Umbilical cord (tissue), 2 donors: ENCODE data around the gene GOSR2. TPM values are rescaled to one million over a fixed set of nuclear protein-coding genes. Genes with fewer than 3 reads are reported as not detected.
"Not testable (repeated sequence)": the region's sequence is repeated elsewhere in the genome, so short reads cannot be mapped to it uniquely, and the experiment has no call there.

Experiments used
- DNase-seq: peaks from one replicate; pipeline ENCODE4 v3.0.0-alpha.2; 2015; ENCODE audit warnings: low spot score
- total RNA-seq: library from RNA; depleted of rRNA; stranded (reverse); fragments of >200 nt; gene quantifications from one replicate; pipeline ENCODE4 v1.2.3, GENCODE V29; 2014; ENCODE audit warnings: low replicate concordance; ENCODE audit not compliant: insufficient read depth

Gene GOSR2
- total RNA-seq, 1 donor from 2014 or later, result 60.7 TPM

DNA sequence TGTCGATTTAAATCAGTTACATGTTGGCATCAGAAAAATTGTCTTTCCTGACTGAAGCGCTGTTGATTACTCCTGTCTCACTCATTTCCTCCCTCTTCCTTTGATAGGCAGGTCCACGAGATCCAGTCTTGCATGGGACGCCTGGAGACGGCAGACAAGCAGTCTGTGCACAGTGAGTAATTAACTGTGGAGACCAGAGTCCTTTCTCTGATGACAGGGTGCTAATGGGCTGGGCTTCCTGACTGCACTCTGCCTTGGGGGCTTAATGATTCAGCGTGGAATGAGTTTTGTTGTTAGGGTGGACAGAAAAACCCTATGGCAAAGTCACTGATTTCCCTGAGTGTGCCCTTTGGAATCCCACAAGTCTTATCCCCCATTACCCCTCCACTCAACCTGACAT is 6.5 kb downstream of the GOSR2 start:
- no peak for DNase-seq

DNA sequence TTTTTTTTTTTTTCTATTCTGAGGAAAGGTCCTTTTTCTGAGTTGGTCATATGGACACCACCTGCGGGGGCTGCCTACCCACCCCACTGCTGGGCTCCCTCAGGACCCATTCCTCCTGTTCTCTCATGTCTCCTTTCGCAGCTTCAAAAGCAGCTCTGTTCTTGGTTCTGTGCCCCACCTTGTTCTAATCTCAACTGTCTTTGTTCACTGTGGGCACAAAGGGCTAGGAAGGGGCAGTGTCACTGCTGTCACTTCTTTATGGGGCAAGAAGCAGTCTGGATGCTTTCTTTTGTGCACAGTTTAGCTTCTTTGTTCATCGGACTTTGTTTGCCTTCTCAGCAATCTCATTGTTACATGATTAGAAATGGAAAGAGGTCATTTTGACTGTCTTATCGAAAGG is 7.1 kb downstream of the GOSR2 start:
- DNase-seq, result no peak

DNA sequence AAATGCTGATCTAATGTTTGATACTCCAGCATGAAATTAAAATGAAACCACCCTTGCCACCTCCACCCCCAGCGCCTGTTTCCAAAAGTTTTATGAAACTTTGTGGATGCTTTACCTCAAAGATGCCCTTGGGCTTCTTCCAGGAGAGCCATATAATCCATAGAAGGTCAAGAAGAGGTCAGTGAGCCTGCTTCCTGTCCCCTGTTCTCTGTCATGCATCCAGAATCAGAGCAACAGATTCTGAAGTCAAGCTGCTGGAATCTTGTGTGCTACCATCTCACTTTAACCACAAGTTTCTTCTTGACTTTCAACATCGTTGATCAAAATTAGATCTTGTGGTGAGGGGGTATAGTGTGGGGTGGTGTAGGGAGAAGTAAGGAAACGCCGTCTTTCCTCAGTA is 8.6 kb downstream of the GOSR2 start:
- DNase-seq, result no peak

DNA sequence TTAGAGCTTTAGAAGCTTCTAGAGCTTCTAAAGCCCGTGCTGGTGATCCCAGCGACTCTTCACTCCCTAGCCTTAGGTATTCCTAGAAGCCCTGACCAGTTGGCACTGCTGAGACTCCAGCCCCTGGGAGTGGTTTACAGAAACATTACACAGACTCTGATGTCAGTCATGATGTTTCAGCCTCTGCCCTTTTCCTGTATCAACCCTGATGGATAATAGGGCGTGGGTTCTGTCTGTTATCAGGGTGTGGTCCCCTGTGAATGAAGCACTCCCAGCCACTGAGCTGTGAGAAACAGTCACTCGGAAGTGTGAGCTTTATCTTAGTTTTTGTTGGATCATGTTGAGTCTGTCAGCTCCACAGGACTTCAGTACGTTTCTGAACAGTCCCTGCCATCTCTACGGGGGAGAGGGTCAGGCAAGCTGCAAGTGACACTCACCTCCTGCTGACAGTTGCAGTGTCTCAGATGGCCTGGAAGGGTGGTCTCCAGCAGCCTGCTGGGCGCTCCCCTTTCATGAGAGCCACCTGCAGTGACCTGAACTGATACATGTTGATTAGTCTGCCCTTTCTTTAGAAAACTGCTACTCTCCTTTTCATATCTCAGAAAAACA is 12.8 kb downstream of the GOSR2 start:
- peak; percentile 47 for DNase-seq

DNA sequence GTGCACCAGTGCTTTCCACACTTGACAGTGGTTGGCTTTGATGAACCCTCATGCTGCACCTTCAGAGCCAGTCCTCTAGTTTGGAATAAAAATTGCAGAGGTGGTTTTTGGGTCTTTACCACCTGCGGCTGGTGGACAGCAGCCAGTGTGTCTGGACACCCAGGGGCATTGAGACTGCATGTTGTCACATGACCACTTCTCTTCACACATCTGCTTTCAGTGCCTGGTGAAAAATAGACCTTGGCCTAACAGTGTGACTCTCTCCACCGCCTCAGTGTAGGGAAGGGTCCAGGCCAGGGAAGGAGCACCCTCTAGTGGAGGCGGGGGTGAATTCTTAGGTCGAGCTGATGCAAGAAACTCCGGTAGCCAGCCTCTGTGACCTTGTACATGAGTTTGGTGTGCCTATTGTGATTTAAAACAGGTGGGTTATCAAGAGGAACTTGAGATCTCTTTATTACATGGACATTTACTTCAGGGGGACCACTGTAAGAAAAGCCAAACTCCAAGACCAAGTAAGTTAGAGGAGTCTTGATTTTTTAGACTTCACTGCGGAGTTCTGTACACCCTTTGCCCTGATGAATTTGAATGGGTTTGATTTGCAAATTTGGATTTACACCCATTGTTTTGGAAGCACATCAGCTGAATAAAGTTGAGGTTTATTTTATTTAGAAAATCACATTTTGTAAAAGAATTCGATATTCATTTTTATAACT is 17.9 kb downstream of the GOSR2 start:
- peak; percentile 81 for DNase-seq

DNA sequence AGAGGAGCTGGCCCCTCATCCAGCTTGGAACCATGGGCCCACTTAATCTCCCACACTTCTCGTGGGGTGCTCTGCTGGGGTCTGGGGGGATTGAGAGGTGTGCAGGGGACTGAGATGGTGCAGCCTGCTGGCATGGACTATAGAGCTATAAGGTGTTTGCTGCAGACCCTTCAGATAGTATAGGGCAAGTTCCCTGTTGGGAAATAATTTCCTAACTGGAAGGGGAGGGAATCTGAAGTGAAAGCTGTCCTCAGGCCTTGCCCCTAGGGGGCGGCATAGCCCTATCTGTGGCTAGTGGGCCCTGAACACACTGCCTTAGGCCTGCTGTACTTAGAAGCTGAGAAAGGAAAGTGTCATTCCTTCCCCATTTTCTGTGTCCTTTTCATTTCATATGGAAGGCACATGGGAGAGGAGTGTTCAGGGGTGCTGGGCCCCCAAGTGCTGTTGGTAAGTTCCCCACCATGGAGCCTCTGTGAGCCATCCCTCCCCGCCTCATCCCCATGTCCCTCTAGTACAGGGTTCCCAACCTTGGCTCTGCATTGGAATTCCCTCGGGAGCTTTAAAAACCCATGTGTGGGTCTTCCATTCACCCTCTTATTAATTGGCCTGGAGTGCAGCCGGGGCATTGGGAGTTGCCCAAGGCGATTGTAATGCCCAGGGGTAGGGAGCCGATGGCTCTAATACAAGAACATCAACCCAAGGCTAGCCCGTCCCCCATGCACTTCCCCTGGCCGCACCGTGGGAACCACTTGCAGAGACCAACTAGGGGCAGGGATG is 19.7 kb downstream of the GOSR2 start:
- DNase-seq, result peak; percentile 54

DNA sequence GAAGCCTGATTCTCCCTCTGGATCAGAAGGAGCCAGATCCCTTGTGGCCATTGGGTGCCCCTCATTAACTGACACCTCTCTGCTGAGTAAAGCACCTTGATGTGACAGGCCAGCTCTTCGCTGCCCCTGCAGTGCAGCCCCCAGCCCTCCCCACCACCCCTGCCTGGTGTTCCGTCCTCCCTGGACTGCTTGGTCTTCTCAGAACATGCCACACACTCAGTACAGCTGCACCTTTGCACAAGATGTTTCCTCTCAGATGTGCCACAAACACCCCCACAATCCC is 20.2 kb downstream of the GOSR2 start:
- no peak for DNase-seq

DNA sequence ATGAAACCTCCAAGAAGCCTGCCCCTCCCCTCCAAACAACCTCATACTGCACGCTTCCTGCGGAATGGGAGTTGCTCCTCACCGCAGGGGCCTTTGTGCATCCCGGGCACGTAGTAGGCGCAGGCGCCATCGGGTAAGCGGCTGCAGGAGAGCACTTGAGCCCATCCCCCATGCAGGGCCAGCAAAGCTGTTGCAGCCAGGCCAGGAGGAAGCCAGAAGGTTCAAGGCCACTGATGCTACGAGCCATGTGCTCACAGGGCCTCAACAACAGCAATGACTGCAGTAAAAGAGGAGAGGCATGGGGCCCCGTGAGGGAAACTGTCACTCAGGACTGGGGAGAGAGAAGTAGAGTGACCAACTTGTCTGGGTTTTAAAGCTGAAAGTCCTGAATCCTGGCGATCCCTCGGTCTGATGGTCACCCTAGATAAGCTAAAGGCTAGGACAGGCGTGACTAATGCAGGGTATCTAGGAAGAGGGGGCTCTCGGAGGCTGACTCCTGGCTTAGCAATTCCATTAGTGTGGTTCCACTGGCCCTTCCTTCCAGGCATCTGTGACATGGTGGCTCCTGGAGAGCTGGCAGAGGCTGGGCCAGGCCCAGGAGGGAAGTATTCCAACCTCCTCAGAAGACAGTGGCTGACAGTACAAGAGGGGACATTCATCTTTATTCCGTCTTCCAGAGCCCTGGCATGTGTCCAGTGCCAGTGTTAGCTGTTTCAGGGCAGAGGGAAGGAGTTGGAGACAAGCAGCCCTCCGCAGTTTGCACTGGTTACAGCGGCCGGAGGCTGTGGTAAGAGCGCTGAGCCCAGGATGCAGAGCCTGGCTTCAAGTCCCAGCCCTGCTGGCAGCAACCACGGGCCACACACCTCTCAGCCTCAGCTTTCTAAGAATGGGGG is 20.8 kb downstream of the GOSR2 start:
- DNase-seq, result peak; percentile 31

DNA sequence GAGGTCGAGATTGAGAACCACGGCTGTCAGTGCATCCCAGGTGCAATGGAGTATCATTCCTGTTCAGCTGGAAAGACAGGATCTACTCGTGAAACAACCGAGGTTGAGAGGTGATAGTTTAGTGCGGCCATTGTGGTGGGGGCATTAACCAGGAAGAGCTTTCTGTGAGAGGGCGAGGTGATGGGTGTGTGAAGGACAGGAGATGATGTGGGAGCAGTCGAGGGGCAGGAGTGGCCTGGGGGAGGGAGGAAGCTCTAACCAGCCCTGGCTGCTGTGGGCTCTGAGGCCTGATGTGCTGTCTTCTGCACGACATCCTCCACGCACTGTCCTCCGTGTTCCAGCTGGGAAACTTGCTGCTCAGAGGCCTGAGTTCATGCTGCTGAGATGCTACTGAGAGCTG is 22.0 kb downstream of the GOSR2 start:
- peak; percentile 17 for DNase-seq

DNA sequence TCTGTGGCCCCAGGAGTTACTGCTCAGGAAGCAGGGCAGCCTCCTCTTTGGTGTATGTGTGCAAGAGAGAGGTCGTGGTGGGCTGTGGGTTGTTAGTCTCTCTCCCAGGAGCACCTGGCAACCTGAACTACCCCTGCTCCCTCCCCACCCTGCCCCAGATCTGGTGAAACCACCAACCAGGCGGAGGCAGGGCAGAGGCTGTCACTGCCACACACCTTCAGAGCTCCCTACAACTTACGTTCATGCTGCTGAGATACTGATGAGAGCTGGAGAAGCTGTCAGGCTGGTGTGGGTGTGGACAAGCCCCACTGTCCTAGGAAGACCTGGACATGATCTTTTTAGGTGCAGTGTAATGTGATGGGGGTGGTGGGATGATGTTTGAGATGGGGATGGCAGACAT is 24.3 kb downstream of the GOSR2 start:
- DNase-seq, result no peak

DNA sequence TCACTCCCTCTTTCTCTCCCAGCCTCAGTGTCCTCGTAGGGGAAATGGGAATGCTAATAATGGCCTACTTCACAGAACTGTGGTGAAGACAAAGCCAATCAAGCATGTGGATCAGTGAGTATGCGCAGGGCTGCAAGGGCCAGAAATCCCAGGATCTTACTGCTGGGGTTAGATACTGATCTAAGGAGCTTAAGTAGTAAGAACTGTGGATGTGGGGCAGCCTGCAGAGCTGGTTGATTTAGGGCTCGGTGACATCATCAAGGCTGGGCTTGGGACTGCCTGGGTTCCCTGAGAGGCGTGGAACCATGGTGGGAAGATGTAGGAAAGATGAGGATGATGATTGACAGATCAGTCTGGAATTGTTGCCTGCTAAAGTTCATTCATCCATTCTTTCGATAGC is 25.6 kb downstream of the GOSR2 start:
- no peak for DNase-seq

DNA sequence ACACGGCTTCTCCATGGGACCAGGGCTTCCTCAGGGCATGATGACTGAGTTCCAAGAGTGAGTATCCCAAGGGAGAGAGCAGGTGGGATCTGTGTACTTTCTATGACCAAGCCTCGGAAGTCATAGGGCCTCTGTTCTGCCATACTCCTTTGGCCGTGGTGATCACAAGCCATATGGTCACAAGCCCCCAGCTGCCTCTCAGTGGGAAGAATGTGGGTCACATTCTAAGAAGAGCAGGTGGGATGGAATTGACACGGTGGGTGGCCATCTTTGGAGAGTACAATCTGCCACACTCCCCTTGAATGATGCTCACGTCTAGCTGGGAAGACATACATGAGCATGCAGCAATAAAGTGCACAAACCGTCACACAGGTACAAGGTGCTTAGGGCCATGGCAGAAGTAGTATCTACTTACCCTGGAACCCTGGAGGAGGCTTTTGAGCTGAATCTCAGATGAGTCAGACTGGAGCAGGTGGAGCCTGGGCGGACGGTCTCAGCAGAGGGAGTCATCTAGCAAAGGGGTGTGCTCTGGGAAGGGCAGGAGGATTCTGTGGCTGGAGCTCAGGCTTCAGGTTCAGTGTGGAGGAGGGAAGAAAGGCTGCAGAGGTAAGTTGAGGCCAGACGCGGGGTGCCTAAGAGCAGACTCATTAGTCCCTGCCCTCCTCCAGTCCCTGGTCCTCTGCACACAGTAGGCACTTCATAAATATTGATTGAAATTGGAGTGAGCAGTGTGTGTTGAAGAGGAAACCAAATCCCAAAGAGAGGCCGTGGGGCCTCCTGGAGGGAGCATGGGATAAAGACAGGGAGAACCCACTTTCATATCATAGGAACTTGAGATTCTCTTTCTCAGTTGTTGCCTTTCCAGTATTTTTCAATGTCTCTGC is 26.6 kb downstream of the GOSR2 start:
- no peak for DNase-seq

DNA sequence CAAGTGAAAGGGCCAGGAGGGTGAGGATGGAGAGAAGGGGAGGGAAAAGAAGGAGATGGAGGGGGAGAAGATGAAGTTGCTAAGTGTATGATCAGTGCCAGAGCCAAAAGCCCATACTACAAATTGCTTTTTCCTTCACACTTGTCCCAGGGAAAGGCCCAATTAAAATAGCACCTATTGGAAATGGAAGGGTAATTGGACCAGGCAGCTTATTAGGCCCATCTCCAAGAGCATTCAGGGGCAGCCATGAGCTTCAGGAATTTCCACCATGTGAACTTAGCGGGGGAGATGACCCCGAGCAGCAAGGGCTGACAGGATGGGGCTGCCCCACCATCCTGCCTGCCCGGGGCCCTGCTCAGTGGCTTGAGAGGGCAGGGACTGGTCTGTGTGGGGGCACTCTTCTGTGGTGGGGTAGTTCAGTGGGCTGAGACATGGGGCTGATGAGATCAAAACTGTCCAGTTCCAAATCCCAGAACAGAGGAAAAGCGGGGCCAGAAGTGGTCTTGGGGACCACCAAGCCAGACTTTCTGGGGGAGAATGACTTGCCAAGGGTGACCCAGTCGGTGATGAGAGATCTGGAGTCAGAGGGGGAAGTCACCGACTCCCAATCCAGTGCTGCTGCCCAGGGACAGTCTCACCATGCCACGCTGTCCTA is 27.5 kb downstream of the GOSR2 start:
- no peak for DNase-seq

DNA sequence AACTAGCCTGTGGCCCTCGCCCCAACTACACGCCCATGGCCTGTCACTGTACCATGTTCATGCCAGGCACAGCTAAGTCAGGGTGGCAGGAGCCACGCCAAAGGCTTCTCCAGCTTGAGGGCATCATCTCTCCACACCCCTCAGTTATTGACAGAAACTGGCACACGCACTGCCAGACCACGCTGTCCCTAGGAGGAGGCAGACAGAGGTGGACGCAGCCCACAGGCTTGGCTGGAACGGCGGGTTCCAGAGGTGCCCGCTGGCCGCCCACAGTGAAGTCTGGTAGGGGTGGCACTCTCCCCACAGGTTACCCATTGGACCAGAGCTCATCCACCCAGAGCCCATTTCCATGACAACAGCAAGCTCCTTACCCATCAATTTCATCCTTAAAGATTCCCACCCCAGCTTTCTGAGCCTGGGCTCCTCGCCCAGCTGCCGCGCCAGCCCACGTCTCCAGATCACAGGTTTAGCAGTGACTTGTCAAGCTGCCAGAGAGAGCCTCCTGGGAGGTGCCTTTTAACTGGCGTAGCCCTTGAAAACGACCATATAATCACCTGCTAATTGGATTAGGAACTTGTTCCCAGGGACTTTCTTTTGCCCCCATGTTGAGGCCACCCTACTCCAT is 28.1 kb downstream of the GOSR2 start:
- DNase-seq, result no peak

DNA sequence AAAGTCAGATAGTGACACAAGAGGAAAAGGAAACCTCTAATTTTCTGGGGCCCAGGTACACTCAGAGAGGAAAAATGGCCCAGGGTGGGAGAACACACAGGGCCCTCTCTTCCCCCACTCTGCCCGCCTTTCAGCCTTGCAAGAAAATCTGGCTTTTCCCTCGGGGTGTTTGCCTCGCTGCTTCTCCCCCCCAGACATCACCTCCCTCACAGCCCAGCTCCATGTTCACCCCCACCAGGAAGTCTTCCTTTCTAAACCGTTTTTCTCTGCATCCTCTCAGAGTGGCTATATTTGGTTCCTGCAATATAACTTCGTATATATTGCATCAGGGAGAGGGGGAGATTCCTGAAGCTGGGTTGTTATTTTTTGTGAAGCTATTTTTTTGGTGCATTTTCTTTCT is 28.7 kb downstream of the GOSR2 start:
- no peak for DNase-seq

DNA sequence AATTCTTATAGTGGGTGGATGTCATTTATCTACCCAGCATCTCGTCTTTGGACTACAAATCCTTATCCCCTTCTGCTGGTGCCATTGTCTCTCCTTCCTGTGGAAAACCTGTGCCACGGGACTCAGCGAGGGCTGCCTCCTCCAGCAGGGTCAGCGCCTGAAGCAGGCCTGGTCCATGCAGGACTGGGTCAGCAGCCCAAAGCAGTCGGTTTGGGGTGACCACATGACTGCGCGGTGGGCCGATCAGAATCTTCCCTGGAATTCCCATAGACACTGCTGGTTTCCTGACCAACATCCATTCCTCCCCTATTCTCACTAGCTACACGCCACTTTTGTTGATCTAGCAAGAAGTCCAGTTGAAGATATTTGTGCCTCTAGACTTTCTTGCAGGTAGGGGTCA is 29.2 kb downstream of the GOSR2 start:
- DNase-seq, result no peak

DNA sequence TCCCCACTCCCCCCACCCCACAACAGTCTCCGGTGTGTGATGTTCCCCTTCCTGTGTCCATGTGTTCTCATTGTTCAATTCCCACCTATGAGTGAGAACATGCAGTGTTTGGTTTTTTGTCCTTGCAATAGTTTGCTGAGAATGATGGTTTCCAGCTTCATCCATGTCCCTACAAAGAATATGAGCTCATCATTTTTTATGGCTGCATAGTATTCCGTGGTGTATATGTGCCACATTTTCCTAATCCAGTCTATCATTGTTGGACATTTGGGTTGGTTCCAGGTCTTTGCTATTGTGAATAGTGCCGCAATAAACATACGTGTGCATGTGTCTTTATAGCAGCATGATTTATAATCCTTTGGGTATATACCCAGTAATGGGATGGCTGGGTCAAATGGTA is 30.2 kb downstream of the GOSR2 start:
- DNase-seq, result not testable (repeated sequence)

DNA sequence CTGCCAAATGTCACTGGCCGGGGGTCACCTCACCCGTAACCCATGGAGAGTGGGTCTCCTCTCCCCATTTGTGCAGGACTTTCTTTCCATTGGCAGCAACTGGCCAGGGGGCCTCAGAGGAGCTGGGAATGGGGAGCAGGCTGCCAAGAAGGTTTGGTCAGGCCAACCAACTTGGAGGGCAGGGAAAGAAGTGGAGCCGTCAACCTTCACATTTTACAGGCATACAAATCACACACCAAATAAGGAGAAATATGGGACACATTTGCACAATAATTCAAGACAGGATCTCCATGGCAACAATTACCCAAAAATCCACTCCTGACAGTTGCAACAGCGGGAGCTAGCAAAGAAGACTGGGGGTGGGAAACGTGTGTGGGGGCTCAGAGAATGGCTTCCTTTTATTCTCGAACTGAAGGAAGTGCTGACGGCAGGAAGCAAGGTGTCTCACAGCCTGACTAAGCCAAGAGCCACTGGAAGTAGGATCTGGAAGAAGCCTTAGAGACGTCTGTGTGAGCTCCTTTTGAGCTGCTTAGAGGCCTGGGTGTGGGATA is 35.2 kb downstream of the GOSR2 start:
- DNase-seq, result no peak

DNA sequence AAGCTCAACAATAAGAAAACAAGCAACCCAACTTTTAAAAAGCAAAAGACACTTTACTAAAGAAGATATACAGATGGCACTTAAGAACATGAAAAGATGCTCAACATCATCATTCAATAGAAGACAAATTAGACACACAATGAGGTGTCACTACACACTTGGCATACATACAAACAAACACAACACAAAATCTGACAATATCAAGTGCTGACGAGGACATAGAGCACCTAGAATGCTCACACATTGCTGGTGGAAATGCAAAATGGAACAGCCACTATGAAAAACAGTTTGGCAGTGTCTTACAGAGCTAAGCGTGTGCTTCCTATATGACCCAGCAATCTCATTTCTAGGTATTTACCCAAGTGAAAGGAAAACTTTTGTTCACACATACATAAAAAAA is 37.2 kb downstream of the GOSR2 start:
- DNase-seq, result no peak

DNA sequence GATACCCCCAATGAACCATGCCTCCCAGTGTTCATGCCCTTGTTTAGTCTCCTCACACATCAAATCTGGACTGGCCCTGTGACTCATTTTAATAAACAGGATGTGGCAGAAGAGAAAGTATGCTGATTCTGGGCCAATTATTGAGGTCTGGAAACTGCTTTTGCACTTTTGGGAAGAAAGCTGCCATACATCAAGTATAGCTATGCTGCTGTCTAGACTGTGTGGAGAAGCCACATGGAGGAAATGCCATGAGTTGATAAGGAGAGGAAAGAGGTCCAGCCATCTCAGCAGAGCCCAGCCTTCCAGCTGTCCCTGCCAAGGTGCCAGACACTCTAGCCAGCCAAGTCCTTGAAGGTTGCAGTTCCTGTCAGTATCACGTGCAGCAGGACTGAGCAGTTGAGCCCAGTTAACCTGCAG is 39.4 kb downstream of the GOSR2 start:
- no peak for DNase-seq
